Upper lobe of left lung (tissue), 6 donors: ENCODE measurements around the gene PSEN1. TPM values are rescaled to one million over a fixed set of nuclear protein-coding genes. Genes with fewer than 3 reads are reported as not detected.

ENCODE experiments used
- ATAC-seq, 2 donors: fragments of 200-7000 bp; cut with Tn5 transposase; one replicate each; pipeline ENCODE4 v1.9.1; 2022; ENCODE audit warnings: mild to moderate bottlenecking in 2 of 2, moderate library complexity in 2 of 2; ENCODE audit not compliant: low FRiP score in 2 of 2
- DNase-seq, 2 donors: peaks; one replicate each; pipeline ENCODE4 v3.0.0-alpha.2; 2019 to 2020
- H3K27ac ChIP-seq, 4 donors: fragments of 200-600 bp; sonication (generic); one replicate each; pipeline ENCODE4 v1.5.1; 2016 to 2019
- H3K27me3 ChIP-seq, 4 donors: fragments of 200-600 bp; sonication (generic); one replicate each; pipeline ENCODE4 v1.5.1; 2017 to 2019
- H3K36me3 ChIP-seq, 4 donors: fragments of 200-600 bp; sonication (generic); one replicate each; pipeline ENCODE4 v1.5.1; 2016 to 2019
- H3K4me1 ChIP-seq, 4 donors: fragments of 200-600 bp; sonication (generic); one replicate each; pipeline ENCODE4 v1.5.1; 2018 to 2019
- H3K4me3 ChIP-seq, 4 donors: fragments of 200-600 bp; sonication (generic); one replicate each; pipeline ENCODE4 v1.5.1; 2017 to 2019; ENCODE audit warnings: mild to moderate bottlenecking in 2 of 4, moderate library complexity in 1 of 4
- H3K9me3 ChIP-seq, 4 donors: fragments of 200-600 bp; sonication (generic); one replicate each; pipeline ENCODE4 v1.5.1; 2018 to 2019
- EP300 ChIP-seq, 4 donors: sonication (generic); formaldehyde crosslinking; IDR thresholded peaks; one replicate each; pipeline ENCODE4 v1.5.1; 2017; ENCODE audit warnings: antibody characterized with exemption in 4 of 4, control low read depth in 2 of 4
- POLR2A ChIP-seq, 4 donors: fragments of 450-650 bp; IDR thresholded peaks; one replicate each; pipeline ENCODE4 v1.5.1; 2016 to 2017; ENCODE audit warnings: antibody characterized with exemption in 4 of 4, mild to moderate bottlenecking in 2 of 4
- POLR2AphosphoS5 ChIP-seq, 2 donors: sonication (generic); formaldehyde crosslinking; IDR thresholded peaks; one replicate each; pipeline ENCODE4 v1.5.1; 2017; ENCODE audit warnings: antibody characterized with exemption in 2 of 2
- WGBS, 2 donors: methylation state at CpG; one replicate each; pipeline ENCODE4 v1.1.5; 2017 to 2018; 5-methylcytosine and 5-hydroxymethylcytosine counted together
- total RNA-seq, 6 donors: library from RNA; depleted of rRNA in 4 of 6; stranded (reverse); fragments of >200 nt in 4 of 6; gene quantifications; one replicate each; pipeline versions ENCODE4 v1.1.0 to v1.2.1, GENCODE V29; 2016 to 2021
- TF ChIP-seq, protein P1 (sequence below), 6 experiments: fragments of 450-650 bp in 4 of 6; fragments of 200-600 bp in 2 of 6; sonication (generic) in 2 of 6; IDR thresholded peaks; one replicate each; pipeline ENCODE4 v1.5.1; 2016 to 2019; ENCODE audit warnings: antibody characterized with exemption in 6 of 6
- donor health status: DM: no; HTN: no; CAD: no; lungs with moderate emphysema.
- donor health status: DM: no; HTN: yes; CAD: no; lungs with severe emphysema.

PSEN1 gene
- total RNA-seq, 6 donors from 2014 or later, result 31.1 to 68.9 (median 56.8) TPM

DNA sequence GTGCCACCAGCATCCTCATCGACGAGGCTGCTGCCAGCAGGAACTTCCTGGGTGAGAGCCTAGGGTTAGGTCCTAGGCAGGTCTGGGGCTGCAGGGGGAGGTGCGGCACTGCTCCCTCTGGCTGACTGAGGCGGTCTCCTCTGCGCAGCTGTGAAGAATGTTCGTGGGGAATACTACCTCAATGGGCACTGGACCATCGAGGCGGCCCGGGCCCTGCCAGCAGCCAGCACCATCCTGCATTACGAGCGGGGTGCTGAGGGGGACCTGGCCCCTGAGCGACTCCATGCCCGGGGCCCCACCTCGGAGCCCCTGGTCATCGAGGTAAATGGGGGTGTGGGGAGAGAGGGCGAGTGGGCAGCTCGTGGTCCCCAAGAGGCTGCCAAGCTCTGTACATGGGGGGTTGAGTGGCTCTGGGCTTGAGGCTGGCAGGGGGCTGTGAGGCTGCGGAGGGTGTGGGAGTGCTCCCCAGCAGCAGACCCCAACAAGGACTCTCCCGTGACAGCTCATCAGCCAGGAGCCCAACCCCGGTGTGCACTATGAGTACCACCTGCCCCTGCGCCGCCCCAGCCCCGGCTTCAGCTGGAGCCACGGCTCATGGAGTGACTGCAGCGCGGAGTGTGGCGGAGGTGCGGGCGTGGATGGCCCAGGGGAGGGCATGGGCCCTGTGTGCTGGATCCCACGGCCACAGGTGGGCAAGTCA is 115.4 kb downstream of the PSEN1 start:
- Histone ChIP-seq H3K9me3 (no peaks in the 10 kb centered on the region), H3K4me3 (no peak overlapping the region), H3K27me3 (no peaks in the 10 kb centered on the region), H3K36me3 (no peaks in the 10 kb centered on the region), H3K27ac (no peak overlapping the region), H3K4me1 (no peaks in the 10 kb centered on the region)
- ATAC-seq (no peak), DNase-seq (peak in 1 of 2 donors; percentile 75)
- TF ChIP-seq, protein P1, sequence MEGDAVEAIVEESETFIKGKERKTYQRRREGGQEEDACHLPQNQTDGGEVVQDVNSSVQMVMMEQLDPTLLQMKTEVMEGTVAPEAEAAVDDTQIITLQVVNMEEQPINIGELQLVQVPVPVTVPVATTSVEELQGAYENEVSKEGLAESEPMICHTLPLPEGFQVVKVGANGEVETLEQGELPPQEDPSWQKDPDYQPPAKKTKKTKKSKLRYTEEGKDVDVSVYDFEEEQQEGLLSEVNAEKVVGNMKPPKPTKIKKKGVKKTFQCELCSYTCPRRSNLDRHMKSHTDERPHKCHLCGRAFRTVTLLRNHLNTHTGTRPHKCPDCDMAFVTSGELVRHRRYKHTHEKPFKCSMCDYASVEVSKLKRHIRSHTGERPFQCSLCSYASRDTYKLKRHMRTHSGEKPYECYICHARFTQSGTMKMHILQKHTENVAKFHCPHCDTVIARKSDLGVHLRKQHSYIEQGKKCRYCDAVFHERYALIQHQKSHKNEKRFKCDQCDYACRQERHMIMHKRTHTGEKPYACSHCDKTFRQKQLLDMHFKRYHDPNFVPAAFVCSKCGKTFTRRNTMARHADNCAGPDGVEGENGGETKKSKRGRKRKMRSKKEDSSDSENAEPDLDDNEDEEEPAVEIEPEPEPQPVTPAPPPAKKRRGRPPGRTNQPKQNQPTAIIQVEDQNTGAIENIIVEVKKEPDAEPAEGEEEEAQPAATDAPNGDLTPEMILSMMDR (IDR thresholded peaks at IDR 0.05), result no peak
- TF ChIP-seq POLR2AphosphoS5 (IDR thresholded peaks at IDR 0.05) (no peak), EP300 (IDR thresholded peaks at IDR 0.05) (no peak), POLR2A (IDR thresholded peaks at IDR 0.05) (no peak)
- WGBS, 2 donors, result 94 to 97% methylated on average over 14 to 26 of the region's 30 CpGs

DNA sequence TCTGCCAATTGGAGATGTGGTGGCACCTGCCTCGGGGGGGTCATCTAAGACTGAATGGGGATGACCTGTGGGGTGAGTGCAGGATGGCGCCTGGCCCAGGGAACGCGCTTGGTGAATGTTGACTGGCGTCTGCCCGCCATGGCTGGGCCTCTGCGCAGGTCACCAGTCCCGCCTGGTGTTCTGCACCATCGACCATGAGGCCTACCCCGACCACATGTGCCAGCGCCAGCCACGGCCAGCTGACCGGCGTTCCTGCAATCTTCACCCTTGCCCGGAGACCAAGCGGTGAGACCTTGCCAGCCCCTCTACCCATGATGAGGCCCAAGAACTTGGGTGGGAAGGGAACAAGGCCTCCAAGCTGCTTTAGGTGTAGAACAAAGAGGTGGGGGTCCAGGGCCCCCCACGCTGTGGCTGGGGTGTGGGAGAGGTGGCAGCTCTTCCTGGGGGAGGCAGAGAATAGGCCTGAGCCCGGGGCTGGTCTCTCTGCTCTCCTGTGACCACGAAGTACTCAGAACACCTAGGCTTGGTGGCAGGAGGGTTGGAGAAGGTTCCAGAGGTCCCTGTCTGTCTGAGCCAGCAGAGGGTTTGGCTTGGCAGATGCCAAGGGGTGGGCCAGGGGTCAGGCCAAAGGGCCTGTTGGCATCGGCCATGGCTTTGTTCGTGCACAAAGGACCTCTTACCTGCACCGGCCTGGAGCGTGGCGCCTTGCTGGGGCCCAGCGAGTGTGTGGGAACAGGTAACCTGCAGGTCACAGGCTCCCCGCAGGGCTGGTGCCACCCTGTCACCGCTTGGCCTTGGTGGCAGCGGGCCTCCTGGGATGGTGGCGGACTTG is 116.4 kb downstream of the PSEN1 start:
- Histone ChIP-seq H3K4me1 (no peaks in the 10 kb centered on the region), H3K36me3 (no peaks in the 10 kb centered on the region), H3K4me3 (no peak overlapping the region), H3K9me3 (no peaks in the 10 kb centered on the region), H3K27ac (no peak overlapping the region), H3K27me3 (no peaks in the 10 kb centered on the region)
- TF ChIP-seq POLR2A (IDR thresholded peaks at IDR 0.05) (no peak), EP300 (IDR thresholded peaks at IDR 0.05) (no peak), POLR2AphosphoS5 (IDR thresholded peaks at IDR 0.05) (no peak)
- TF ChIP-seq, protein P1 (IDR thresholded peaks at IDR 0.05), result no peak
- ATAC-seq, result no peak
- WGBS, 2 donors, result 90 to 91% methylated on average over 6 to 21 of the region's 29 CpGs
- DNase-seq, result peak in 1 of 2 donors; percentile 81

DNA sequence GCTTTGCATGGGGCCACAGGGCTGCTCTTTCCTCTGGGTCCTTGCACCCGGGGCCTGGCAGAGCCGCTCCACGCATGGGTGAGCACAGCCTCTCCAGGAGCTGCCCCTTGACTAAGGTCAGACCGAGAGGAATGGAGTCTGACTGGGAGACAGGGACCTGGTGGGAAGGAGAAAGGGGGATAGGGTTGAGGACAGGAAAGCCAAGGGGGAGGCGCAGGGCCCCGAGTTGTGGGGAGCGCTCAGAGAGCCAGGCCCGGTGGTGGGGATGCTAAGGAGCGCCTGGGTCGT is 117.0 kb downstream of the PSEN1 start:
- TF ChIP-seq EP300 (IDR thresholded peaks at IDR 0.05) (no peak), POLR2AphosphoS5 (IDR thresholded peaks at IDR 0.05) (no peak), POLR2A (IDR thresholded peaks at IDR 0.05) (no peak)
- TF ChIP-seq, protein P1 (IDR thresholded peaks at IDR 0.05), result no peak
- no peak for ATAC-seq
- Histone ChIP-seq H3K27ac (no peak overlapping the region), H3K27me3 (no peaks in the 10 kb centered on the region), H3K4me1 (no peaks in the 10 kb centered on the region), H3K36me3 (no peaks in the 10 kb centered on the region), H3K9me3 (no peaks in the 10 kb centered on the region), H3K4me3 (no peak overlapping the region)
- WGBS, 2 donors, result 88 to 97% methylated on average over 9 to 10 of the region's 10 CpGs
- no peak for DNase-seq

DNA sequence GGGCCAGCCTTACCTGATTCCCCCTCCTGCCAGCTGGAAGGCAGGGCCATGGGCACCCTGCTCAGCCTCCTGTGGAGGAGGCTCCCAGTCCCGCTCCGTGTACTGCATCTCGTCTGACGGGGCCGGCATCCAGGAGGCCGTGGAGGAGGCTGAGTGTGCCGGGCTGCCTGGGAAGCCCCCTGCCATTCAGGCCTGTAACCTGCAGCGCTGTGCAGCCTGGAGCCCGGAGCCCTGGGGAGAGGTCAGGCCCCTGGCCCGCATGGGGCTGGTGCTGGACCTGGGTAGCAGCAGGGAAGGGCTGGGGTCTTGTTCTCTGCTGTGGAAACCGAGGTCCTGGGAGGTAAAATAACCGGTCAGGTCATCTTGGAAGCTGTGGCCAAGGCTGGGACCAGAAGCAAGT is 117.4 kb downstream of the PSEN1 start:
- DNase-seq (peak in 1 of 2 donors; percentile 65), ATAC-seq (no peak)
- Histone ChIP-seq H3K9me3 (no peaks in the 10 kb centered on the region), H3K4me1 (no peaks in the 10 kb centered on the region), H3K27me3 (no peaks in the 10 kb centered on the region), H3K4me3 (no peak overlapping the region), H3K27ac (no peak overlapping the region), H3K36me3 (no peaks in the 10 kb centered on the region)
- no peak for TF ChIP-seq POLR2A (IDR thresholded peaks at IDR 0.05)
- no peak for TF ChIP-seq POLR2AphosphoS5 (IDR thresholded peaks at IDR 0.05)
- TF ChIP-seq EP300 (IDR thresholded peaks at IDR 0.05), result no peak
- TF ChIP-seq, protein P1 (IDR thresholded peaks at IDR 0.05), result no peak
- WGBS, 2 donors, result 87 to 92% methylated on average over 6 to 10 of the region's 12 CpGs
